Stimulated activated CD4-positive, alpha-beta T cell treated with anti-CD3 and anti-CD28 coated beads, Interleukin-4, amount 100 ng/mL, for 48 hours (primary cell): ENCODE results near the gene EXO1.

Experiments used
- DNase-seq, 2 donors: peaks; one replicate each; pipeline ENCODE4 v3.0.0-alpha.2; 2020; ENCODE audit warnings: low read depth in 2 of 2

Gene EXO1

DNA sequence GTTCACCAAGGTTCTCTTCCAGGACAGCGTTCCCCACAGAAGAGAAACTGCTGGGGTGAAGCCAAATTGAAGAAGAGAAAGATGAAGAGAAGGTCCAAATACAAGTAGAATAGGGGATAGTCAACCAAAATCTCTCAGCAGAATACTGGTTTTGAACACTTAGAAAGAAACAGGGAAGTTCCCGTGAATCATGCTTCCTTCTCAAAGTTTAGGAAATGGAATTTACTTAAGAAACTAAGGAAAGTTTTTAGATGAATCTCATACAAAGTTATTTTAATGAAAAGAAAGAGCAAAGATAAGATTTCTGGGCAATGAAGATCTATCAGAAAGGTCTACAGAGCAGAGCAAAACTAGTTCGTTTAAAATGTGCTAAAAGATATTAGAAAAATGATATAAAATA is 43.3 kb downstream of the EXO1 start:
- DNase-seq = no peak

DNA sequence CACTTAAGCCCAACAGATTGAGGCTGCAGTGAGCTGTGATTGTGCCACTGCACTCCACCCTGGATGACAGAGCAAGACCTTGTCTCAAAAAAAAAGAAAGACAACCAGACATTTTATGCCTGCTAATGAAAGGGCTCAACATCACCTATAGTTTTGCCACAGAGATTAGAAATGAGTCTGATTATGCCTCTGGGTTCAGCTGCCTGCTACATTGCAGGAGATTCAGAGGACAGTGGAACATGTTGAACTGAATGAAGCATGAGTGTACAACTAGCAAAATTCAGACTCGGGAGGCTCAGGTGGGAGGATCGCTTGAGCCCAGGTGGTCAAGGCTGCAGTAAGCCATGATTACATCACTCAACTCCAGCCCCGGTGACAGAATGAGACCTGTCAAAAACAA is 46.0 kb downstream of the EXO1 start:
- DNase-seq = no peak

DNA sequence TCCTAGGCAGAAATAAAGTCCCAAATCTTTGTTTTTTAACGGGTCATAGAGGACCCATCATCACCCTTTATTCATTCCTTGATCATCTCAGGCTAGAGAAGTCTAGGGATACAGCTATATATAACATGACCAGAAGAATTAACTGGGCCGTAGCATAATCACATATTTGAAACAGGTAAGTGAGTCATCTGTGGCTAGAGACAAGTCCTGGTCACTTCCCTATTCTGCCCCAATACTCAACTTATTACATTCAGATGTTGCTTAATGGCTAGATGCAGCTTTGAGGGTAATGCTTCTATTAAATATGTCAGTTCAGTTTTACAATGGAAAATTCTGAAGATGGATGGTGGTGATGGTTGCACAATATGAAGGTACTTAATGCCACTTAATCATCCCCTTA is 47.0 kb downstream of the EXO1 start:
- DNase-seq = no peak

DNA sequence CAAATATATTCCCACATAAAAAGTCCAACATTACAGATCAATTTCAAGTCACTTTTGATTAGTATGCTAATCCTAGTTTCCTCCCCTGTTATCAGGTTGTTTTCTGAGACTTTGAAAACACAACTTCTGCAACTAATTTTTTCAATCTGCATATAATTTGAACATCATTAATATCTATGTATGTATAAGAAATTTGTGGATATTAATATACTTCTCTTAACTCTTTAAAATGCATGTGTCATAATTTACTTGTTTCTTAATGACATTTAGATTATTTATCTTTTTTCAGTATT is 48.6 kb downstream of the EXO1 start:
- no peak for DNase-seq

DNA sequence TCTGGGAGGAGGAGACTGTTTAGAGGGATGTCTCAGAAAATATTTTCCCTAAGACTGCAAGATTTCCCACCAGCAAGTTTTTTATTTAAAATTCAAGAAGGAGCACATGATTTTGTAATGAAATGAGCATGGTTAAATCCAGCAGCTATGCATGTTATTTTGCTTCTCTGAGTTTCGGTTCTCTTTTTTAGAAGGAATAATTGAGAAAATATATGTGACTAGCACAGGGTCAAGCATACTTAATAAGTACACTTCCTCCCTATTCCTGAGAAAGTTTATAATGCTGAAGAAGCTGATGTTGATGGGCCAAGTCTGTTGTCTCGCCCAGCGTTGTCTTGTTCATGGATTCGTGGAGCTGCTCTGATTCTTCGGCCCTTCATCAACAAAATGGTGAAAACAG is 51.2 kb downstream of the EXO1 start:
- no peak for DNase-seq

DNA sequence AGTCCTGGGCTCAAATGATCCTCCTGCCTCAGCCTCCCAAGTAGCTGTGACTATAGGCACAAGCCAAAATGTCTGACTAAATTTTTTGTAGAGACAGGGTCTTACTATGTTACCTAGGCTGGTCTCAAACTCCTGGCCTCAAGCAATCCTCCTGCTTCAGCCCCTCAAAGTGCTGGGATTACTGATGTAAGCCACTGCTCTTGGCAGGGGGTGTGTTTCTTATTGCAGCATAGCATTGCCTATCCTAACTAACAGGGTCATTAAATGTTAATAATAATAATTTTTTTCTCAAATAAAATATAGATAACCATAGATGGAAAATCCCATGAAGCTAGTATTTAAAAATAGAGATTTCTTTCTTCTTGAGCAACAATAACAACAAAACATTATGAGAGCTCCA is 52.4 kb downstream of the EXO1 start:
- no peak for DNase-seq

DNA sequence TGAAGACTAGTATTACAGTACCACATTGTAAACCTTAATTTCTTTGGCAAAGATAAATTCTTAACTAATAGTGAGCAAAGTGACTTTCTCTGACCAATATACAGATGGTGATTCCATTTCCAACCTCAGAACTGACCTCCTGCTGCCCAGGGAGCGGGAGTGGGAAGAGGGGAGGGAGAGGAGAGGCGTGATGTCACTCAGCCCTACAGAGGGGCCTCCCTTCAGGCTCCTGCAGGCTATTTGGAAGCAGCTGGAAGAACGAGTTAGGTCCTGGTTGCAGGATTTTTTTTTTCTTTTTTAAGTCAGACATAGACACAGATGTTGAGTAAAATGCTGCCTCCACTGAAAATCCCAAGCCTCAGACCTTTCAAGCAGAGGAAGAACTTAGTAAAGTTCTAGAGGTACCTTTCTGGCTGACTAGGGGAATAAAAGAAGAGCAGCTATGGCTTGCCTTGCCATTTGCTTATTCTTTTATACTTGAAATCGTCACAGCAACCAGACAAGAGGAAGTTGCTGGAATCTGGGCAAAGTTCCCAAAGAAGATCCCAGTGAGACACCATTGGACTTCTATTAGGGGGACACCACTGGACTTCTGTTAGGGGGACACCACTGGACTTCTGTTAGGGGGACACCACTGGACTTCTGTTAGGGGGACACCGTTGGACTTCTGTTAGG is 54.5 kb downstream of the EXO1 start:
- DNase-seq = no peak

DNA sequence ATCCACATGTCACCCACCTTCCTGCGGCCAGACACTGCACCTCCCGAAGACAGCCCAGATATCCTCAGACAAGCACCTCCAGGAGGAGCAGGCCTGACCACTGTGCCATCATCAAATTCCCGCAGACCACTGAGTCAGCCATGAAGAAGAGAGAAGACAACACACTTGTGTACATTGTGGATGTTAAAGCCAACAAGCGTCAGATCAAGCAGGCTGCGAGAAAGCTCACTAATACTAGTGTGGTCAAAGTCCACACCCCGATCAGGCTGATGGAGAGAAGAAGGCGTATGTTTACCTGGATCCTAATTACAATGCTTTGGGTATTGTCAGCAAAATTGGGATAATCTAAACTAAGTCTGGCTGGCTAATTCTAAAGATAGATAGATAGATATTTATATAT is 68.2 kb downstream of the EXO1 start:
- no peak for DNase-seq

DNA sequence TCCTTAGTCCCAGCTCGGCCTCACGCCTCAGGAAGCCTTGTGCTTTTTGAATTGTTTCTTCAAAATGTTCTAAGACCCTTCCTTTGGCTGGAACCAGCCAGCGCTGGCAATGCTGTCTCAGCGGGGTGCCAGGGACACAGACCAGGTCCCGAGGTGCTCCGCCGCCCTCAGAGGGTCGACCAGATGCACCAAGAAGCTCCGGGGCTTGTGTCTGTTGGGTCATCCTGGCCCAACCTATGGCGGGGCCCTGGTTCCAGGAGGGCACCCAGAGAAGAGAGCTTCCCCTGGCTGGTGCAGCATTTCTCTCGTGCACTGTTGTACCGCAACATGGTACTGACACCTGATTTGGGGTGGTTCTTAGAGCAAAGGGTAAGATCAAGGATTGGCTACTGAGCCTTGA is 69.5 kb downstream of the EXO1 start:
- DNase-seq = no peak

DNA sequence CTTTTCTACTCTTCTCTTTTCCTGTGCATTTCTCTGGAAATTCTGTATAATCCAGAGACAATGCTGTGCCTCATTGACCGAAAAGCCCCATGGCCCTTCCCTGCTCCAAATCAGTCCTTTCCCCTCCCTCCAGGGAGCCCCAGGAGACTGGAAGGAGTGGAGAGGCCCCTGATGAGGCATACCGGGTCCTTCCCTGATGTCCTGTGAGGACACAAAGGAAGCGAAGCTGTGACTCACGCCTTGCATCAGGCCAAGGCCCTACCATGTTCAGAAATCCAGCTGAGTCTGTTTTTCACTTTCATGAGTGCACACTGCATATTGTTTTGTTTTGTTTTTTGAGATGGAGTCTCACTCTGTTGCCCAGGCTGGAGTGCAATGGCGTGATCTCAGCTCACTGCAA is 70.9 kb downstream of the EXO1 start:
- DNase-seq = no peak

DNA sequence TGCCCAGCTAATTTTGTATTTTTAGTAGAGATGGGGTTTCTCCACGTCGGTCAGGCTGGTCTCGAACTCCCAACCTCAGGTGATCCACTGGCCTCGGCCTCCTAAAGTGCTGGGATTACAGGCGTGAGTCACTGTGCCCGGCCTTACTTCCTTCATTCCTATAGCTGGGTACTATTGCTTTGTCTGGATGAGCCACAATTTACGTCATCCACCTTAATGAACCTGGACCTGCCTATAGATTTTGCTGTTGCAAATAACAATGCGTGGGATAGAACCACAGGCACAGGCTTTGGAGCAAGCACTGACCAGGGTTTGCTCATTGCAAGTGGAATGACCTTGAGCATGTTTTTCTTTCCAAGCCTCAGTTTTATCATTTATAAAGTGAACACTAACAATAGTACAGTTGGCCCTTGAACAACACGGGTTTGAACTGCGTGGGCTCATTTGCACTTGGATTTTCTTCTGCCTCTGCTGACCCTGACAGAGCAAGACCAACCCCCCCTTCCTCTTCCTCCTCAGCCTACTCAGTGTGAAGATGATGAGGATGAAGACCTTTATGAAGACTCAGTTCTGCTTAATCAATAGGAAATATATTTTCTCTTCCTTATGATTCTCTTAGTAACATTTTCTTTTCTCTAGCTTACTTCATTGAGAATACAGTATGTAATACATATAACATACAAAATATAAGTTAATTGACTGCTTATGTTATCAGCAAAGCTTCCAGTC is 76.2 kb downstream of the EXO1 start:
- DNase-seq = no peak

DNA sequence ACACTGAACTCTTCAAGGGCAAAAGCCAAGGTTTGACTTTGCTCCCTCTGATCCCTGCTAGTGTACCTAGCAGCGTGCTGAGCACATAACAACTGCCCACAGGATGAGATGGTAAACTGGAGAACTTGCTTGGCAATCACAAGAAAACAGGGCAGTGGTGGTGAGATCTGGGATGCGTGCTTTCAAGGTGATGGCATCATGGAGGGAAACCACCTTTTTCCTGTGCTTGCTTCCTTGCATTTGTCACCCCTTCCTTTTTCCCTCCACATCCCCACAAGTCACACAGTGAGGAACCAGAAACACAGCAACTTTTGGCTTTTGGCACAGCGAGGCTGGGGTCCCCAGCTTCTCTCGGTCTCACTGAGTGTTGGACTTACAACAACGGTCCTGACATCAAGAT is 78.1 kb downstream of the EXO1 start:
- DNase-seq = no peak

DNA sequence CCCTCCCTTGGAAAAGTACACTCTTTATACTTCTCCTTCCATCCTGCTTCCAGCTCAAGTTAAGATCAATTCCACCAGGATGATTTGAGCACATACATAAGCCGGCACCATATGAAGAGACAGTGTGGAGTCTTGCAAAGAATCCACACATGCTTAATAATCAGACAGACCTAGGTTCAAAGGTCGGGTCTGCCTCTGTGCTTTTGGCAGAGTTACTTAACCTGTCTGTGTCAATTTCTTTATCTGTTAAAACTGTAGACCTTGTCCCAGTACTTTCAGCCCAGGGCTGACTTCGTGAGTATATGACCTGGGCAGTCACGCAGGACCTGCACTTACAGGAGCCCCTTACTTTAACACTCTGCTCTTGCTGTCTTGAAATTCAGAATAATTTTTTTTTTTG is 79.3 kb downstream of the EXO1 start:
- no peak for DNase-seq

DNA sequence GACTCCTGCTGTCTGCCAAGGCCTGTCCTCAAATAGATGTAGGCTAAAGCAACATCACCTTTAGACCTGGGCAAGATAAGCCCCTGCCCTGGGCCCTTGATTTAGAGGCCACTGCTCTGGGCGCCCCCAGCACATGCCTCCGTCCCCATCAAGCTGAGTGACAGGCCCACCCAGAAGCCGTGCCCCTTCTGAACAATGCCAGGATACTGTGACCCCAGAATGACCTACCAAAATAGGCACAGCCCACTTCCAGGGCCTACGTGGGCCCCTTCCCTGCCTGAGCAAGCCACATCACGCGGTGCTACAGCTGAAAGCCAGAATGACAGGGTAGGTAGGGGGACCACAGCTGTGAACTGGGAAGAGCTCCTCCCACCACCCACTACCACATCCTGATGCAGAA is 84.8 kb downstream of the EXO1 start:
- DNase-seq = no peak

DNA sequence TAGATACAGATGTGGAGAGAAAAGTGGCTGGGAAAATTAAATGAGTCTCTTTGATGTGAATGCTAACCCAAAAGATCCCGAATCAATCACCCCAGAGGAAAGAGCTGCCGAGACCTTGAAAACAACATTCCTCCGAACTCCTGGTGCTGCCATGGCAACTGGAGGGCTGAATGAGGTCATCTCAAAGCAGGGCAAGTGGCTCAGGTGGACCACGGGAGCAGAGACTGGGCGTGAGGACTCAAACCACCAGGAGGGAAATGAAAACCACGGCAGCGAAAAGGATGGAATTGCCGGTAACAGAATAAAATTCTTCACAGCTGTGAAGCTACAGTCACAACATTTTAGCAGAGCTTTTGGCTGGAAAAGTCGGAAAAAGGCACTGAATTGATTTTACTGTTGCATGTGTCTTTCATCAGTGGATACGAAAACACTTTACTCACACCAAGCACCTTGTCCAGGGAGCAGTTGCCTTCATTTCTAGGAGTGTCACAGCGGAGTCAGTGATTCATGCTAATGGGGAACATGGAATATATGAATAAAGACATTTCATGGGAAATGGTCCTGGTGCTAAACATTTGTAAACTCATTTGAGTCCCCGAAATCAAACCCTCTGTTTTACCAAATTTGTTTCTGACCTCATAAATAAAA is 86.3 kb downstream of the EXO1 start:
- no peak for DNase-seq

DNA sequence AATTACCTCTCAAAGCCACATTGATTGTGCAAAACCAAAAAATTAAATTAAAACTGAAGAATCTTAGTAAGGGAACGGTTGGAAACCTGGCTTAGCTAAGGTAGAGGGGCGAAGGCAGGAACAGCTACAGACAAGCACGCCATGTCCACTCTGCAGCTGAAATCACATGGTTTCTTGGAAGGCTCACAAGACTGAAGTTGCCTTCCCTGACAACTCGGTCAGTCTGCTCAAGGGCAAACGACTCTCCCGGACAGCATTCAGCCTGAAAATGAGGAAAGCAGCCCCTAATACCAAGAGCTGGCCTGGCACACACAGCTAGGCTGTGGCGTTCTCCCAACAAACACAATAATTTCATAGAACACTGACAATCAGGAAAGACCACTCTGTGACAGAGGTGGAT is 86.9 kb downstream of the EXO1 start:
- no peak for DNase-seq
